H1 (cell line): ENCODE measurements around the gene ATP7B. TPM values are rescaled to one million over a fixed set of nuclear protein-coding genes. Genes with fewer than 3 reads are reported as not detected.
"Not testable (repeated sequence)": the region's sequence is repeated elsewhere in the genome, so short reads cannot be mapped to it uniquely, and the experiment has no call there.

Experiments used
- CTCF ChIA-PET: fragments of 300-600 bp; sonication (Branson Sonifier 250); formaldehyde crosslinking; loops from one replicate; lab custom pipeline; 2021; ENCODE audit not compliant: partially characterized antibody; lab: Charles Lee
- POLR2A ChIA-PET: fragments of 300-600 bp; sonication (Branson Sonifier 250); formaldehyde crosslinking; loops from one replicate; lab custom pipeline; 2021; ENCODE audit warnings: inconsistent platforms; ENCODE audit not compliant: partially characterized antibody; lab: Charles Lee
- DNase-seq, 2 experiments: peaks; one replicate each; pipeline versions ENCODE4 v3.0.0 to v3.0.0-alpha.2; 2010 to 2022; ENCODE audit warnings: low spot score in 2 of 2, low read depth in 1 of 2, mixed read lengths in 1 of 2
- FAIRE-seq: peaks from 2 replicates; lab custom pipeline; 2011; peaks lifted over from hg19 to GRCh38; lab: Jason Lieb, UNC
- H2AFZ ChIP-seq: 2 replicates; pipeline ENCODE4 v1.8.1; 2012; ENCODE audit warnings: low read length, inconsistent platforms
- H2AK5ac ChIP-seq: 2 replicates; pipeline ENCODE4 v1.6.1; 2013; ENCODE audit warnings: low read depth, low read length
- H2BK120ac ChIP-seq: replicated peaks from 2 replicates; pipeline ENCODE3; 2013; ENCODE audit warnings: low read depth, low read length, inconsistent platforms
- H2BK12ac ChIP-seq: 2 replicates; pipeline ENCODE4 v1.6.1; 2013; ENCODE audit warnings: low read depth, low read length
- H2BK15ac ChIP-seq: 2 replicates; pipeline ENCODE4 v1.6.1; 2013; ENCODE audit warnings: low read length
- H2BK20ac ChIP-seq: 2 replicates; pipeline ENCODE4 v1.6.1; 2013; ENCODE audit warnings: low read length
- H2BK5ac ChIP-seq: 2 replicates; pipeline ENCODE4 v1.6.1; 2013; ENCODE audit warnings: low read depth, low read length
- H3K14ac ChIP-seq: 2 replicates; pipeline ENCODE4 v1.6.1; 2013; ENCODE audit warnings: inconsistent platforms; ENCODE audit not compliant: insufficient read length
- H3K18ac ChIP-seq: 2 replicates; pipeline ENCODE4 v1.6.1; 2013; ENCODE audit warnings: low read length; ENCODE audit errors: extremely low read depth
- H3K23ac ChIP-seq: 2 replicates; pipeline ENCODE4 v1.6.1; 2013; ENCODE audit warnings: inconsistent platforms; ENCODE audit not compliant: insufficient read length
- H3K23me2 ChIP-seq: 2 replicates; pipeline ENCODE4 v1.6.1; 2013; ENCODE audit warnings: low read depth, low read length
- H3K27ac ChIP-seq: 2 replicates; pipeline ENCODE4 v1.6.1; 2011; ENCODE audit warnings: low read depth, low read length, inconsistent platforms
- H3K27me3 ChIP-seq, 4 experiments: replicated peaks in 1 of 4; 1 replicate in 1 of 4; 2 replicates in 3 of 4; pipeline versions ENCODE4 v1.6.1 to v1.8.1; 2011 to 2013; ENCODE audit warnings: low read length in 3 of 4, mild to moderate bottlenecking in 3 of 4, inconsistent platforms in 2 of 4, mixed read lengths in 2 of 4, moderate library complexity in 1 of 4; ENCODE audit not compliant: control insufficient read depth in 3 of 4, insufficient read depth in 3 of 4; ENCODE audit errors: extremely low read depth in 1 of 4
- H3K36me3 ChIP-seq, 4 experiments: 2 replicates each; pipeline versions ENCODE4 v1.6.1 to v1.8.1; 2011 to 2013; ENCODE audit warnings: mild to moderate bottlenecking in 4 of 4, low read length in 3 of 4, moderate library complexity in 2 of 4, control low read depth in 1 of 4, inconsistent platforms in 1 of 4; ENCODE audit not compliant: insufficient read depth in 4 of 4, control insufficient read depth in 2 of 4
- H3K4ac ChIP-seq: replicated peaks from 2 replicates; pipeline ENCODE3; 2013; ENCODE audit warnings: low read length, low read depth, mixed read lengths, inconsistent platforms; ENCODE audit not compliant: insufficient read length
- H3K4me1 ChIP-seq, 4 experiments: replicated peaks in 1 of 4; 1 replicate in 1 of 4; 2 replicates in 3 of 4; pipeline versions ENCODE4 v1.6.1 to v1.8.1; 2011 to 2013; ENCODE audit warnings: low read length in 3 of 4, inconsistent platforms in 2 of 4, mixed read lengths in 1 of 4; ENCODE audit not compliant: insufficient read depth in 4 of 4, control insufficient read depth in 3 of 4
- H3K4me2 ChIP-seq, 2 experiments: 2 replicates each; pipeline versions ENCODE4 v1.6.1 to v1.8.1; 2011 to 2013; ENCODE audit warnings: low read depth in 2 of 2, low read length in 2 of 2, control low read depth in 1 of 2, inconsistent platforms in 1 of 2, mild to moderate bottlenecking in 1 of 2; ENCODE audit not compliant: insufficient read depth in 1 of 2
- H3K4me3 ChIP-seq, 4 experiments: fragments of 200-600, 300-600 bp in 1 of 4; sonication (generic), shearing (Covaris generic), sonication (Bioruptor Twin) in 1 of 4; 2 replicates each; pipeline versions ENCODE4 v1.5.1 to v1.8.1; 2011 to 2016; ENCODE audit warnings: low read length in 4 of 4, low read depth in 3 of 4, control low read depth in 2 of 4, inconsistent platforms in 2 of 4, mild to moderate bottlenecking in 2 of 4, mixed read lengths in 1 of 4, moderate library complexity in 1 of 4; ENCODE audit not compliant: insufficient read depth in 2 of 4; ENCODE audit errors: extremely low read depth in 1 of 4
- H3K56ac ChIP-seq: replicated peaks from 2 replicates; pipeline ENCODE3; 2013; ENCODE audit warnings: low read depth, mild to moderate bottlenecking, mixed read lengths, low read length, inconsistent platforms; ENCODE audit not compliant: insufficient read length
- H3K79me1 ChIP-seq: 2 replicates; pipeline ENCODE4 v1.6.1; 2013; ENCODE audit warnings: low read depth, low read length, control low read depth
- H3K79me2 ChIP-seq, 2 experiments: 2 replicates each; pipeline versions ENCODE4 v1.6.1 to v1.8.1; 2012 to 2013; ENCODE audit warnings: low read length in 2 of 2, mild to moderate bottlenecking in 2 of 2, inconsistent platforms in 1 of 2; ENCODE audit not compliant: insufficient read depth in 2 of 2, control insufficient read depth in 1 of 2
- H3K9ac ChIP-seq, 4 experiments: replicated peaks in 1 of 4; 1 replicate in 1 of 4; 2 replicates in 3 of 4; pipeline versions ENCODE4 v1.6.1 to v1.8.1; 2011 to 2013; ENCODE audit warnings: low read depth in 3 of 4, low read length in 3 of 4, control low read depth in 2 of 4, mild to moderate bottlenecking in 2 of 4, moderate library complexity in 2 of 4, inconsistent platforms in 1 of 4; ENCODE audit errors: extremely low read depth in 1 of 4
- H3K9me3 ChIP-seq, 2 experiments: 2 replicates each; pipeline versions ENCODE4 v1.6.1 to v1.8.1; 2012 to 2013; ENCODE audit warnings: mild to moderate bottlenecking in 2 of 2, moderate library complexity in 2 of 2, control low read depth in 1 of 2, inconsistent platforms in 1 of 2, low read depth in 1 of 2, low read length in 1 of 2, mixed read lengths in 1 of 2; ENCODE audit not compliant: insufficient read depth in 2 of 2
- H4K20me1 ChIP-seq, 2 experiments: replicated peaks in 1 of 2; 2 replicates each; pipeline versions ENCODE3 to v1.8.1; 2011 to 2013; ENCODE audit warnings: inconsistent platforms in 2 of 2, low read length in 2 of 2, mild to moderate bottlenecking in 1 of 2; ENCODE audit not compliant: insufficient read depth in 2 of 2, control insufficient read depth in 1 of 2
- H4K5ac ChIP-seq: 2 replicates; pipeline ENCODE4 v1.6.1; 2013; ENCODE audit warnings: low read length, low read depth, mixed read lengths, inconsistent platforms; ENCODE audit not compliant: insufficient read length
- H4K8ac ChIP-seq: 2 replicates; pipeline ENCODE4 v1.8.0; 2013; ENCODE audit warnings: mild to moderate bottlenecking, moderate library complexity, low read length, inconsistent platforms; ENCODE audit not compliant: insufficient read depth; ENCODE audit errors: extremely low read depth
- H4K91ac ChIP-seq: replicated peaks from 2 replicates; pipeline ENCODE3; 2013; ENCODE audit warnings: low read length, mixed read lengths, inconsistent platforms; ENCODE audit not compliant: insufficient read length
- WGBS, 2 experiments: shearing (Covaris generic) in 1 of 2; methylation state at CpG; one replicate each; pipeline versions ENCODE4 v1.1.6 to v1.1.7; 2013 to 2015; ENCODE audit warnings: low lambda C conversion rate in 2 of 2, mixed read lengths in 2 of 2, inconsistent platforms in 1 of 2, low coverage in 1 of 2, missing lambda C conversion rate in 1 of 2; ENCODE audit not compliant: insufficient replicate concordance in 2 of 2, insufficient coverage in 1 of 2, insufficient read length in 1 of 2; ENCODE audit errors: extremely low coverage in 1 of 2, missing lambda C conversion rate in 1 of 2; 5-methylcytosine and 5-hydroxymethylcytosine counted together
- polyA plus RNA-seq, 7 experiments: library from polyadenylated mRNA; depleted of rRNA in 3 of 7; stranded (reverse) in 5 of 7; unstranded in 2 of 7; fragments of >200 nt in 5 of 7; fragments of 200-250 nt in 2 of 7; gene quantifications; 1 replicate in 5 of 7; 2 replicates in 1 of 7; 4 replicates in 1 of 7; pipeline versions ENCODE4 v1.2.1 to v1.2.3, GENCODE V29; 2011 to 2013; ENCODE audit warnings: missing spikeins in 2 of 7, mixed read lengths in 2 of 7
- total RNA-seq: library from RNA; stranded (reverse); fragmentation: NEBNext Ultra II Directional; extraction: Animal tissue kit (Norgen Biotek cat#: 25700); gene quantifications from 2 replicates; pipeline ENCODE4 v1.2.1, GENCODE V29; 2021

The ATP7B gene
- total and polyA plus RNA-seq, 2 of the 8 experiments (the other 6 are each of a cell fraction or from before 2014, with no cell fraction given), result 4.1 to 9.2 TPM

DNA sequence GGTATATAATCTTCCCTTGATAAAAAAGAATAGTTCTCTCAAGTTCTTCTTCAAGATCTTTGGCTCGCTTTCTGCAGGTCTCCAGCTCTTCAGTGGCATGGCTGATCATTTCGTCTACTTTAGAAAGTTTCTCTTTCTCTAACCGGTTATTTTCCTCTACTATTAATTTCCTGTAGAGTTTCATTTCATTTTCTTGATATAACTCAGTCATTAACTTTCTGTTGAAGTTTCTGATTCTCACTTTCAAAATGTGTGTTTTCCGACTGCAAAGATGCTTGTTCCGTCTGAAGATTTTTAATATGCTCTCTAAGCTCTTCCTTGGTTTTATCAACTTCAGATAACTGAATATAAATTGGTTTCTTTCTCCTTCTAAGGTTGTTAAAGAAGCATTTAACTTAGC lies 102.0 kb downstream of the ATP7B start:
- 89% methylated on average over 5 of the region's 5 CpGs; no CpG with 5 or more reads in 1 of the 2 experiments for WGBS, 2 experiments

More for the DNA sequence above, 102.0 kb downstream of the ATP7B start:
- H4K20me1 ChIP-seq, H3K4me1 ChIP-seq, H2AFZ ChIP-seq, H3K14ac ChIP-seq, H4K5ac ChIP-seq, H3K79me2 ChIP-seq, H4K91ac ChIP-seq, H3K4me3 ChIP-seq, H3K79me1 ChIP-seq, H3K27ac ChIP-seq, H3K36me3 ChIP-seq, DNase-seq, POLR2A ChIA-PET, H4K8ac ChIP-seq, H3K23me2 ChIP-seq, H3K18ac ChIP-seq, H2BK20ac ChIP-seq, H3K56ac ChIP-seq, H2BK120ac ChIP-seq, H2BK5ac ChIP-seq, H2BK12ac ChIP-seq, H2BK15ac ChIP-seq, H3K23ac ChIP-seq, FAIRE-seq, H3K4me2 ChIP-seq, H3K9me3 ChIP-seq, H3K9ac ChIP-seq, H3K4ac ChIP-seq, H3K27me3 ChIP-seq, H2AK5ac ChIP-seq: not testable (repeated sequence)
- CTCF ChIA-PET, result interaction anchor here (1.1 to 6.6 kb wide), 3 partner anchors 13 to 59 kb away, joined by 3 to 62 read pairs (median 8); no protein-coding TSS in a partner anchor
